Activated T-helper 1 cell treated with anti-CD3 and anti-CD28 coated beads, Interleukin-12 subunit alpha, Interleukin-12 subunit beta, Interleukin-2, Interleukin-4 antibody, amounts not matched to agents 30 ng/mL and 10 ng/mL and 1 ng/mL, durations not matched to agents 14 hours and 24 hours and 36 hours (primary cell): ENCODE data around the gene SF3B2. TPM values are rescaled to one million over a fixed set of nuclear protein-coding genes. Genes with fewer than 3 reads are reported as not detected.
A peak's percentile ranks its signal among the peaks of the same experiment; 100 is the strongest.
"Not testable (repeated sequence)": the region's sequence is repeated elsewhere in the genome, so short reads cannot be mapped to it uniquely, and the experiment has no call there.

Experiments
- DNase-seq: peaks from one replicate; pipeline ENCODE4 v3.0.0; 2021; ENCODE audit warnings: low spot score
- H3K27ac Mint-ChIP-seq: one replicate; pipeline ENCODE4 v1.8.0; 2021; ENCODE audit warnings: mild to moderate bottlenecking, mixed read lengths
- H3K27me3 Mint-ChIP-seq: one replicate; pipeline ENCODE4 v1.8.0; 2022; ENCODE audit warnings: mild to moderate bottlenecking, moderate library complexity, mixed read lengths; ENCODE audit not compliant: insufficient read depth
- H3K36me3 Mint-ChIP-seq: one replicate; pipeline ENCODE4 v1.8.0; 2021; ENCODE audit warnings: low read depth, mixed read lengths
- H3K4me1 Mint-ChIP-seq: one replicate; pipeline ENCODE4 v1.8.0; 2021; ENCODE audit warnings: low read depth, mixed read lengths
- H3K4me3 Mint-ChIP-seq: one replicate; pipeline ENCODE4 v1.8.0; 2021; ENCODE audit warnings: mild to moderate bottlenecking, moderate library complexity, mixed read lengths
- H3K9me3 Mint-ChIP-seq: one replicate; pipeline ENCODE4 v1.8.0; 2021; ENCODE audit warnings: mixed read lengths
- intact Hi-C: fragments of 100-400 bp; cut with micrococcal nuclease; formaldehyde crosslinking; loops from one replicate; pipeline ENCODE4 v1.15.1; 2024
- total RNA-seq: library from RNA; stranded (reverse); gene quantifications from 2 replicates; pipeline ENCODE4 v1.2.3, GENCODE V29; 2022

The SF3B2 gene
- total RNA-seq, 1 donor from 2014 or later, result 267 TPM

DNA sequence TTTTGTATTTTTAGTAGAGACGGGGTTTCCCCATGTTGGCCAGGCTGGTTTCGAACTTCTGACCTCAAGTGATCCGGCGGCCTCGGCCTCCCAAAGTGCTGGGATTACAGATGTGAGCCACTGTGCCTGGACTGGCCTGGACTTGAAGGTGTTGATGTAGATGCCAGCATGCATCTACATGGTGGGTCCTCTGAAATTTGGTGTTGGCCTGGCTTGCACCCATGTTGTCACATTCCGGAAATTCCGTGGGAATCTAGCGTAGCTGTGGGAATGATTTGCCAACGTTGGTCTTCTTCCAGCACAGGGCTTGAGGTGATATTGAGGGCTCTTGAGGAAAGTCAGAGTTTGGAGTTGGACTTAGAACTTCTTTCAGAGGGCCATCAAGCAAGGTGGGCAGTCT lies 24.4 kb downstream of the SF3B2 start:
- Mint-ChIP-seq H3K4me3 (no peak overlapping the region), H3K36me3 (peaks cover 42% of the 10 kb centered on the region), H3K27ac (no peak overlapping the region)

DNA sequence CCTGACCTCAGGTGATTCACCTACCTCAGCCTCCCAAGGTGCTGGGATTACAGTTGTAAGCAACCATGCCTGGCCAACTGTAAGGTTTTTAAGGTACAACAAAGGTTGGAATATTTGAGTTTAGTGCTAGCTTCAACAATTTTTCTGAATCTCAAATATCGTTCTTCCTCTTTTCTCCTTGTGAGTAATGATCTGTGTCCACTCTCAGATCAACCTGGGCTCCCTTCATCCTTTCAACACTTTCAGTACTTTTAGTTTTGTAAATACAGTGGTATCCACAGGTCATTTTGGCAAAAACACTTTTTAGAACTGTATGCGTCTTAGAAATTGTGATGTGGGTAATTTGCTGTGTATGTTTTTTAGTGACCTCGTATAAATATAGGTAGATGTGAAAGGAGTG lies 25.8 kb downstream of the SF3B2 start:
- H3K36me3 Mint-ChIP-seq, result peaks cover 32% of the 10 kb centered on the region
- peaks cover 59% of the 10 kb centered on the region for H3K4me1 Mint-ChIP-seq
- no peak for DNase-seq
- H3K27ac Mint-ChIP-seq, result no peak overlapping the region
- H3K9me3 Mint-ChIP-seq, result no peaks in the 10 kb centered on the region
- H3K4me3 Mint-ChIP-seq, result no peak overlapping the region
- intact Hi-C loops, result no loop called here
- no peaks in the 10 kb centered on the region for H3K27me3 Mint-ChIP-seq

More for the DNA sequence above, 24.4 kb downstream of the SF3B2 start:
- intact Hi-C loops, result no loop called here
- peaks cover 63% of the 10 kb centered on the region for H3K4me1 Mint-ChIP-seq
- H3K27me3 Mint-ChIP-seq, result no peaks in the 10 kb centered on the region
- DNase-seq, result no peak
- H3K9me3 Mint-ChIP-seq, result no peaks in the 10 kb centered on the region

DNA sequence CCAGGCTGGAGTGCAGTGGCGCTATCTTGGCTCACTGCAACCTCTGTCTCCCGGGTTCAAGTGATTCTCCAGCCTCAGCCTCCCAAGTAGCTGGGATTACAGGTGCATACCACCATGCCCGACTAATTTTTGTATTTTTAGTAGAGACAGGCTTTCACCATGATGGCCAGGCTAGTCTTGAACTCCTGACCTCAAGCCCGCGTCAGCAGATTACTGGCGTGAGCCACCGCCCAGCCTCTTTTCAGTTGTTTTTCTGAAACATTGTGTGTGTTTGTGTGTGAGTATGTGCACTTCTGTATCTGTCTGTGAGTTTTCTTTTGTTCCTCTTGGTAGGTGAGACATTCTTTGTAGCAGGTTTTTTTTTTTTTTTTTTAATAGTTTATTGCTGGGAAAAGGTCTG lies 26.8 kb downstream of the SF3B2 start:
- H3K9me3 Mint-ChIP-seq, H3K27ac Mint-ChIP-seq, H3K4me3 Mint-ChIP-seq, intact Hi-C loops, H3K27me3 Mint-ChIP-seq, DNase-seq: not testable (repeated sequence)
- peaks cover 63% of the 10 kb centered on the region for H3K4me1 Mint-ChIP-seq
- H3K36me3 Mint-ChIP-seq, result peaks cover 34% of the 10 kb centered on the region

DNA sequence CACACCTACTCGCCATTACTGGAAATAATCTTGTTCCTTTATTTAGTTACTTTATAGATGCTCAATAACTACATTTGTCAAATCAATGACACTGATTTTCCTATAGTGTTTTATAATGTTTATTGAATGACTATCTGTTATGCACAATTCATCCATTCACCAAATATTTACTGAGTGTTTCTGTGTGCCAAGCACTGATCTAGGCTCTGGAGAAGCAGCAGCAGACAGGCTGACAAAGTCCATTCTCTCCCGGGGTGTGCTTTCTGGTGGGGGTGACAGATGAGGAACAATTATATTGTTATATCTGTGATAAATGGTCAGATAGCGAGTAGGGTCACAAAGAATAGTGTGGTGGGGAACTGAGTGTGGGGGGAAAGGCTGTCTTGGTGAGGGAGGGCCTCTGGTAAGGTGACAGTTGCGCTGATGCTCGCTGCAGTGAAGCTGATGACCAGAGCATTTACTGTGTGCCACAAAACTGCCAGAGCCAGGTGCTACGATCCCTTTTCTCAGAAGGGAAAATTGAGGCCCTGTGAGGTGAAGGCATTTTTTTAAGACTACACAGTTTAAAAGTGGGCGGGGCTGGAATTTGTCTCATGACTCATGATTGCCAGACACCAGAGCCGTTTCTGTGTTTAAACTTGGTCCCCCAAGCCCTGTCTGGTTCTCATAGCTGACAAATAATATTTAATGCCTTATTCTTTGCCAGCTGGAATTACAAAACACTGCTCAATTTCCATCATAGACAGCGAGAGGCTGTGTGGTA lies 28.1 kb downstream of the SF3B2 start:
- H3K9me3 Mint-ChIP-seq, result no peaks in the 10 kb centered on the region
- H3K4me3 Mint-ChIP-seq, result peak overlapping the region; percentile 67
- peak; percentile 35 for DNase-seq
- H3K4me1 Mint-ChIP-seq, result peaks cover 64% of the 10 kb centered on the region
- peaks cover 29% of the 10 kb centered on the region for H3K36me3 Mint-ChIP-seq
- H3K27me3 Mint-ChIP-seq, result no peaks in the 10 kb centered on the region
- H3K27ac Mint-ChIP-seq, result peak overlapping the region; percentile 93
- intact Hi-C loops, result loop anchor here (1.0 to 2.0 kb wide), 3 partner anchors 21 to 54 kb away; no protein-coding TSS in a partner anchor

DNA sequence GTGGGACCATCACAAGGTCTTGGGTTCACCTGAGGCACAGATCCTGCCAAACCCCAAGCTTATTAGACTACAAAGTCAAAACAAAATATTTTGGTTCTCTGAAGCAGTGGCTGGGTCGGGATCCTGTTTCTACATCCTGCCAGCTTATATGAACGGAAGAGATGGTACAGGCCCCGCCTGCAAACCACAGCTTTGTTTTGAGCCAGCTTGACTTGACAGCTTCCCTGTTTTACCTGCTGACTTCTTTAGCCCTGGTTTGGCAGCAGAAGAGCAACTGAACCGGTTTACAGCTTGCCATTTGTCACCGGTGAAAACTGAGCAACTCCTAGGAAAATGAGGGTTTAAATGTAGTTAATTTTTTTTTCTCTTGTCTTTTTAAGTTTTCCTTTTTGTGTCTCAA lies 29.3 kb downstream of the SF3B2 start:
- peak; percentile 70 for DNase-seq
- peak overlapping the region; percentile 89 for H3K4me3 Mint-ChIP-seq
- no peaks in the 10 kb centered on the region for H3K9me3 Mint-ChIP-seq
- no peaks in the 10 kb centered on the region for H3K27me3 Mint-ChIP-seq
- H3K27ac Mint-ChIP-seq, result peak overlapping the region; percentile 93
- peaks cover 26% of the 10 kb centered on the region for H3K36me3 Mint-ChIP-seq
- H3K4me1 Mint-ChIP-seq, result peaks cover 64% of the 10 kb centered on the region
- intact Hi-C loops, result loop anchor here (1.0 to 2.0 kb wide), 3 partner anchors 10 to 32 kb away; no protein-coding TSS in a partner anchor

DNA sequence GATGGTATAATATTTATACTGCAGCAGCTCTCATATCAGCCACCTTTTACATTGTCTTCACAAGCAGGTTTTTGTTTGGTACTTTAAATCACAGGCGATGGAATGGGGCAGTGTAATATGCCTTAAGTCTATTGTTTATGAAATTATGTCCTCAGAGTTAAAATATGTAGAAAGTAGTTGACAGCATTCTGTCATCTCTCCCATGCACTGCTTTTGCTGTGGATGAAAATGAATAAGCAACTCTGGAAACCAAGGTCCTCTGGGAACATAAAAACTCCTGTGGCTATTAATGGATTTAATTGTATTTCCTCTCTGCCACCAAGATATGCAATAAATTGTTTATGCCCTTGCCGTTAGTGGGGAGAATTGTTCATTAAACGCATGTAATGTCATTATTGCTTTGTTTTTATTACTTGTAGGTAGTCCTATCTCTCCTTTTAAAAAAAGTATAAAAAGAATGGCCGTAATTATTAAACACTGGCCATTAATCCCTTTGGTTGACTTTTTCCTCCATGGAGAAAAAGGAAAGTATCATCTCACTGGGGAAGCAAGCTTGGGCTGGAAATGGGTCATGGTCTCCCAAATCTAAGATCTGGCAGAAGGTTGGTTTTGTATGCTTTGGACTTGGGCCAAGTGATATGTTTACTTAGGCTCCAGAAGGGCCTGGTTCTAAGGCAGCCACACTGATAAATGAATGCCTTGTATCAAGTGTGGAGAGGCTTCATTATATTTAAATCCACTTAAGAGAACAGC lies 31.0 kb downstream of the SF3B2 start:
- H3K27ac Mint-ChIP-seq, result no peak overlapping the region
- peaks cover 20% of the 10 kb centered on the region for H3K36me3 Mint-ChIP-seq
- intact Hi-C loops, result no loop called here

DNA sequence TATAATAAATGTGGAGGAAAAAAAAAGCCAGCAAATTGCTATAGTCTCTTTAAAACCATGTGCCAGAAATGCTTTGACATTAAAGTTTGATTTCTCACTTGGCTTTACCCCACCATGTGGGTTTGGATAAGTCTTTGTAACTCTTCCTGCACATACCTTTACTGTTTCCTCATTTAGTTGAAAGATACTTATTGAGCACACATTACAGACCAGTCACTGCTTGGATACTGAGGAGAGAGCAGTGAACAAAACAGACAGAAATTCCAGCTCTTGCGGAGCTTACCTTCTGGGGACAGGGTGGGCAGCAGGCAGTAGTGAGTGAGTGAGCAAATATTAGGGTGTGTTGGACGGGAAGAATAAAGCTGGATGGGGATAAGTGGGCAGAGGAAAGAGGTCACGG lies 31.6 kb downstream of the SF3B2 start:
- intact Hi-C loops, result no loop called here
- H3K27ac Mint-ChIP-seq, result no peak overlapping the region

More for the DNA sequence above, 31.0 kb downstream of the SF3B2 start:
- Mint-ChIP-seq H3K9me3 (no peaks in the 10 kb centered on the region), H3K27me3 (no peaks in the 10 kb centered on the region), H3K4me3 (no peak overlapping the region), H3K4me1 (peaks cover 61% of the 10 kb centered on the region)
- no peak for DNase-seq

DNA sequence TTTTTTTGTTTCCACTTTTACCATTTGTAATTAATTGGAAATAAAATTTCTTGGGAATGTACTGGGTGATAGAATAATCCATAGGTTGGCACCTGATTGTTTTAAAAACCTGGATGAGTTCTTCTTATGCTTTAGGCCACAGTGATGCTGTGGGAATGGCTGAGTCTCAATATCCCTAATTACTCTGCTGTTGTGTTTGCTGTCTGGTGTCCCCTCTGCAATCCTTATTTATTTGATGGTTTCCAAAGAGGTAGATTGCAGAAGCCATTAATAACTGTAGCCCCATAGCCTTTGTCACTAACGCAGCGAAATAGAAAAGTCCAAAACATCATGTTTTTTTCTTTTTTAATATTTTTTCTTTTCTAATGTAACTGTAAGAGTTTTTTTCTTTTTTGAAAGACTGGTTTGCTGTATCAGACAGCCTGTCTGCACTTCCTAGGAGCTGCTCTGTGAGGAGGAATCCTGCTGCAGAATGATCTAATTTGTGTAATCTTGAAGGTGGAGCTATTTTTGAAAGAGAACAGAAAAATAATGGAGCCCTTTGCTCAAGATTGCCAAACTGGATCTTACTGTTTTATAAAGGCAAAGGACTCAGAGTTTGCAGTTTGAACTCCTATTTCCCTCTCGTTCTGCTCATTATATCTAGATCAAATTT lies 32.8 kb downstream of the SF3B2 start:
- Mint-ChIP-seq H3K9me3 (no peaks in the 10 kb centered on the region), H3K36me3 (peaks cover 13% of the 10 kb centered on the region), H3K4me1 (peaks cover 52% of the 10 kb centered on the region), H3K27me3 (no peaks in the 10 kb centered on the region), H3K27ac (no peak overlapping the region), H3K4me3 (no peak overlapping the region)
- no peak for DNase-seq
- intact Hi-C loops, result no loop called here

More for the DNA sequence above, 31.6 kb downstream of the SF3B2 start:
- Mint-ChIP-seq H3K9me3 (no peaks in the 10 kb centered on the region), H3K36me3 (peaks cover 17% of the 10 kb centered on the region), H3K27me3 (no peaks in the 10 kb centered on the region), H3K4me1 (peaks cover 60% of the 10 kb centered on the region), H3K4me3 (no peak overlapping the region)
- no peak for DNase-seq

DNA sequence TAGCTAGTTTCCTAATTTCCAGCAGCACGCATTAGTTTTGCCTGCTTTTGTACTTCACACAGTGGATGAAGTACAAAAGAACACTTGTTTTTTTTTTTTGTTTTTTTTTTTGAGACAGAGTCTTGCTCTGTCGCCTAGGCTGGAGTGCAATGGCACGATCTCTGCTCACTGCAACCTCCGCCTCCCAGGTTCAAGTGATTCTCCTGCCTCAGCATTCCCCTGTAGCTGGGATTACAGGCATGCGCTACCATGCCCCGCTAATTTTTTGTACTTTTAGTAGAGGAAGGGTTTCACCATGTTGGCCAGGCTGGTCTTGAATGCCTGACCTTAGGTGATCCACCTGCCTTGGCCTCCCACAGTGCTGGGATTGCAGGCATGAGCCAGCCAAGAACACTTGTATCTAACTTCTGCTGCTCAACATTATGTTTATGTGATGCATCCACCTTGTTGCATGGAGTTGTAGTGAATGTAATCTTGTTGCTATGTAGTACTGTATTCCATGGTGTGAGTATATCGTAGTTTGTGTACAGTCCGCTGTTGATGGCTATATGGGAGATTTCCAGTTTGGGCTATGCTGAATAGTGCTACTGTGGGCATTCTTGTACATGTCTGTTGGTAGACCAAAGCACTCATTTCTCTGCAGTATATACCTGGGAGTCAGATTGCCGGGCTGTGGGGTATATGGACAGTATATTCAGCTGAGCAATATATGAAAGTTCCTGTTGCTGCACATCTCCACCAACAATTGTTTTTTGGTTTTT lies 35.2 kb downstream of the SF3B2 start:
- Mint-ChIP-seq H3K36me3 (peaks cover 7% of the 10 kb centered on the region), H3K4me3 (no peak overlapping the region), H3K9me3 (no peaks in the 10 kb centered on the region), H3K27me3 (no peaks in the 10 kb centered on the region), H3K4me1 (peaks cover 28% of the 10 kb centered on the region), H3K27ac (no peak overlapping the region)
- intact Hi-C loops, result no loop called here
- DNase-seq, result no peak

DNA sequence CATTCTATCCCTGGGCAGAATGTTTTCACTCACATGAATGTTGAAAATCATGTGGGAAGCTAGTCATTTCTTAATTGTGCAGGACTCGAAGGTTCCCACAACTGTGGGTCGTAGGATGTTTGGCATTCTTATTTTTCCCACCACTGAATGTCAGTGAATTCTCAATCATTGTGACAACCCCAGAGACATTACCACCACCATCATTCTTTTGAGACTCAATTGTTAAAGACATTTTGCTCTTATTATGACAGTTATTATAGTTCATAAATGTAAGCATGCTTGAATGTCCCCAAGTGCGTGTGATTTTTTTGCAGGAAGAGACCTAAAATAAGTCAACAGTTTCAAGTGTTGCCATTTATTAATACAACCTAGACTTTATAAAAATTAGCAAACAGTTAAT lies 36.9 kb downstream of the SF3B2 start:
- peaks cover 15% of the 10 kb centered on the region for H3K4me1 Mint-ChIP-seq
- DNase-seq, result no peak
- no peak overlapping the region for H3K27ac Mint-ChIP-seq
- H3K36me3 Mint-ChIP-seq, result peaks cover 9% of the 10 kb centered on the region
- no peak overlapping the region for H3K4me3 Mint-ChIP-seq
- no peaks in the 10 kb centered on the region for H3K9me3 Mint-ChIP-seq
- H3K27me3 Mint-ChIP-seq, result no peaks in the 10 kb centered on the region
- intact Hi-C loops, result no loop called here

DNA sequence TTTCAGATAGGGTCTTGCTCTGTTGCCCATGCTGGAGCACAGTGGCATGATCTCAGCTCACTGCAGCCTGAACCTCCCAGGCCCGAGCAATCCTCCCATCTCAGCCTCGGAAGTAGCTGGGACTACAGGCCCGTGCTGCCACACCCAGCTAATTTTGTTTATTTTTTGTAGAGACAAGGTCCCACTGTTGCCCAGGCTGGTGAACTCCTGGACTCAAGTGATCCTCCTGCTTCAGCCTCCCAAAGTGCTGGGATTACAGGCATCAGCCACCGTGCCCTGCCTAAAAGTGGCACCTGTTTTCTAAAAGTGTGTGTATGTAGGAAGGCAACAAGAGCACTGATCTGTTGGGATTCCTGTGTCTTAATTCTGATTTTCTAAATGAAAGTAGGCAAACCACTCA lies 38.1 kb downstream of the SF3B2 start:
- H3K36me3 Mint-ChIP-seq, result peaks cover 9% of the 10 kb centered on the region
- peaks cover 9% of the 10 kb centered on the region for H3K4me1 Mint-ChIP-seq
- intact Hi-C loops, result no loop called here
- DNase-seq, result no peak
- no peaks in the 10 kb centered on the region for H3K9me3 Mint-ChIP-seq
- H3K27me3 Mint-ChIP-seq, result no peaks in the 10 kb centered on the region
- no peak overlapping the region for H3K4me3 Mint-ChIP-seq
- no peak overlapping the region for H3K27ac Mint-ChIP-seq

DNA sequence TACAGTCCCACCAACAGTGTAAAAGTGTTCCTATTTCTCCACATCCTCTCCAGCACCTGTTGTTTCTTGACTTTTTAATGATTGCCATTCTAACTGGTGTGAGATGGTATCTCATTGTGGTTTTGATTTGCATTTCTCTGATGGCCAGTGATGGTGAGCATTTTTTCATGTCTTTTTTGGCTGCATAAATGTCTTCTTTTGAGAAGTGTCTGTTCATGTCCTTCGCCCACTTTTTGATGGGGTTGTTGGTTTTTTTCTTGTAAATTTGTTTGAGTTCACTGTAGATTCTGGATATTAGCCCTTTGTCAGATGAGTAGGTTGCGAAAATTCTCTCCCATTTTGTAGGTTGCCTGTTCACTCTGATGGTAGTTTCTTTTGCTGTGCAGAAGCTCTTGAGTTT lies 40.0 kb downstream of the SF3B2 start:
- H3K36me3 Mint-ChIP-seq, intact Hi-C loops, H3K27ac Mint-ChIP-seq, DNase-seq, H3K9me3 Mint-ChIP-seq, H3K4me3 Mint-ChIP-seq, H3K27me3 Mint-ChIP-seq: not testable (repeated sequence)
- H3K4me1 Mint-ChIP-seq, result peaks cover 15% of the 10 kb centered on the region
